Esophagus squamous epithelium (tissue), 5 donors: Measurements from ENCODE around the gene BAHCC1. TPM values are rescaled to one million over a fixed set of nuclear protein-coding genes. Genes with fewer than 3 reads are reported as not detected.
A peak's percentile ranks its signal among the peaks of the same experiment; 100 is the strongest.

Experiments
- DNase-seq: peaks from one replicate; lab custom pipeline; 2025; lab: John Stamatoyannopoulos, UW
- H3K27ac ChIP-seq, 4 donors: fragments of 200-600 bp; sonication (generic); one replicate each; pipeline ENCODE4 v1.5.1; 2016 to 2019; ENCODE audit warnings: mild to moderate bottlenecking in 1 of 4
- H3K27me3 ChIP-seq, 4 donors: fragments of 200-600 bp; sonication (generic); 1 replicate in 3 of 4; 2 replicates in 1 of 4; pipeline versions ENCODE4 v1.5.1 to v1.6.0; 2017 to 2021; ENCODE audit warnings: antibody characterized with exemption in 1 of 4
- H3K36me3 ChIP-seq, 3 donors: fragments of 200-600 bp; sonication (generic); one replicate each; pipeline ENCODE4 v1.5.1; 2016 to 2019
- H3K4me1 ChIP-seq, 3 donors: fragments of 200-600 bp; sonication (generic); one replicate each; pipeline ENCODE4 v1.5.1; 2017 to 2019
- H3K4me3 ChIP-seq, 4 donors: fragments of 200-600 bp; sonication (generic); 1 replicate in 3 of 4; 2 replicates in 1 of 4; pipeline ENCODE4 v1.5.1; 2016 to 2019; ENCODE audit warnings: mild to moderate bottlenecking in 2 of 4, moderate library complexity in 1 of 4
- H3K9me3 ChIP-seq, 3 donors: fragments of 200-600 bp; sonication (generic); one replicate each; pipeline ENCODE4 v1.5.1; 2016 to 2019
- POLR2A ChIP-seq, 4 donors: fragments of 450-650 bp; IDR thresholded peaks; one replicate each; pipeline ENCODE4 v1.6.1; 2017; ENCODE audit warnings: antibody characterized with exemption in 4 of 4, mild to moderate bottlenecking in 4 of 4, moderate library complexity in 3 of 4
- WGBS, 2 donors: methylation state at CpG; one replicate each; pipeline ENCODE4 v1.1.5; 2018; 5-methylcytosine and 5-hydroxymethylcytosine counted together
- intact Hi-C: fragments of 100-400 bp; cut with DNase I; formaldehyde crosslinking; loops from one replicate; pipeline ENCODE4 v1.15.0; 2022
- total RNA-seq, 4 donors: library from RNA; depleted of rRNA; stranded (reverse); fragments of >200 nt; gene quantifications; one replicate each; pipeline ENCODE4 v1.1.0, GENCODE V29; 2016
- TF ChIP-seq, protein P1 (sequence below), 6 experiments: fragments of 450-650 bp in 4 of 6; fragments of 200-600 bp in 2 of 6; sonication (generic) in 2 of 6; IDR thresholded peaks; one replicate each; pipeline ENCODE4 v1.5.1; 2016 to 2019; ENCODE audit warnings: antibody characterized with exemption in 6 of 6, mild to moderate bottlenecking in 4 of 6, moderate library complexity in 4 of 6
- donor health status: DM: yes; HTN: yes; CAD: no.

BAHCC1 gene
- total RNA-seq, 4 donors from 2014 or later, result 3.8 to 10.6 (median 5.4) TPM

DNA sequence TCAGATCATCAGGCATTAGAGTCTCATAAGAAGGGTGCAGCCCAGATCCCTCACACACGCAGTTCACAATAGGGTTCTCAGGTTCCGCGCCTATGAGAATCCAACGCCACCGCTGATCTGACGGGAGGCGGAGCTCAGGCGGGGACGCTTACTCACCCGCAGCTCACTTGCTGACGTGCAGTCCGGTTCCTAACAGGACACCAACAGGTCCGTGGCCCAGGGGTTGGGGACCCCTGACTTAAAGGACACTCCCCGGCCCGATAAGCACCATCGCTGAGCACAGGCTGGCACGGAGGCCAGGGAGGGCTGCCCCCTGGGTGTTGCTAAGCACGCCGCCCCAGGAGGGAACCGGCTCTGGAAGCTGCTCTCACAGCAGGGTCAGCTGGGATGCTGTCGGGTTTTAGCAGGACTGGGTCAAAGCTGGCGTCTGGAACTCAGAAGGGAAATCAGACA is 30.1 kb upstream of the BAHCC1 start:
- peaks cover 0 to 35% (median 0%) of the 10 kb centered on the region in 4 donors for H3K27me3 ChIP-seq
- H3K9me3 ChIP-seq, result no peaks in the 10 kb centered on the region
- intact Hi-C loops, result no loop called here
- peaks cover 24 to 47% (median 33%) of the 10 kb centered on the region in 3 donors for H3K4me1 ChIP-seq
- no peaks in the 10 kb centered on the region for H3K36me3 ChIP-seq
- 16 to 33% methylated on average over 1 to 7 of the region's 22 CpGs for WGBS, 2 donors
- peak overlapping the region; percentile 77 to 91 (median 82) for H3K27ac ChIP-seq
- no peak for DNase-seq
- peak in 1 of 4 donors; percentile 37 for TF ChIP-seq POLR2A (IDR thresholded peaks at IDR 0.05)
- TF ChIP-seq, protein P1, sequence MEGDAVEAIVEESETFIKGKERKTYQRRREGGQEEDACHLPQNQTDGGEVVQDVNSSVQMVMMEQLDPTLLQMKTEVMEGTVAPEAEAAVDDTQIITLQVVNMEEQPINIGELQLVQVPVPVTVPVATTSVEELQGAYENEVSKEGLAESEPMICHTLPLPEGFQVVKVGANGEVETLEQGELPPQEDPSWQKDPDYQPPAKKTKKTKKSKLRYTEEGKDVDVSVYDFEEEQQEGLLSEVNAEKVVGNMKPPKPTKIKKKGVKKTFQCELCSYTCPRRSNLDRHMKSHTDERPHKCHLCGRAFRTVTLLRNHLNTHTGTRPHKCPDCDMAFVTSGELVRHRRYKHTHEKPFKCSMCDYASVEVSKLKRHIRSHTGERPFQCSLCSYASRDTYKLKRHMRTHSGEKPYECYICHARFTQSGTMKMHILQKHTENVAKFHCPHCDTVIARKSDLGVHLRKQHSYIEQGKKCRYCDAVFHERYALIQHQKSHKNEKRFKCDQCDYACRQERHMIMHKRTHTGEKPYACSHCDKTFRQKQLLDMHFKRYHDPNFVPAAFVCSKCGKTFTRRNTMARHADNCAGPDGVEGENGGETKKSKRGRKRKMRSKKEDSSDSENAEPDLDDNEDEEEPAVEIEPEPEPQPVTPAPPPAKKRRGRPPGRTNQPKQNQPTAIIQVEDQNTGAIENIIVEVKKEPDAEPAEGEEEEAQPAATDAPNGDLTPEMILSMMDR (IDR thresholded peaks at IDR 0.05), result no peak
- H3K4me3 ChIP-seq, result peak overlapping the region in 3 of 4 donors; percentile 24 to 55 (median 37)

DNA sequence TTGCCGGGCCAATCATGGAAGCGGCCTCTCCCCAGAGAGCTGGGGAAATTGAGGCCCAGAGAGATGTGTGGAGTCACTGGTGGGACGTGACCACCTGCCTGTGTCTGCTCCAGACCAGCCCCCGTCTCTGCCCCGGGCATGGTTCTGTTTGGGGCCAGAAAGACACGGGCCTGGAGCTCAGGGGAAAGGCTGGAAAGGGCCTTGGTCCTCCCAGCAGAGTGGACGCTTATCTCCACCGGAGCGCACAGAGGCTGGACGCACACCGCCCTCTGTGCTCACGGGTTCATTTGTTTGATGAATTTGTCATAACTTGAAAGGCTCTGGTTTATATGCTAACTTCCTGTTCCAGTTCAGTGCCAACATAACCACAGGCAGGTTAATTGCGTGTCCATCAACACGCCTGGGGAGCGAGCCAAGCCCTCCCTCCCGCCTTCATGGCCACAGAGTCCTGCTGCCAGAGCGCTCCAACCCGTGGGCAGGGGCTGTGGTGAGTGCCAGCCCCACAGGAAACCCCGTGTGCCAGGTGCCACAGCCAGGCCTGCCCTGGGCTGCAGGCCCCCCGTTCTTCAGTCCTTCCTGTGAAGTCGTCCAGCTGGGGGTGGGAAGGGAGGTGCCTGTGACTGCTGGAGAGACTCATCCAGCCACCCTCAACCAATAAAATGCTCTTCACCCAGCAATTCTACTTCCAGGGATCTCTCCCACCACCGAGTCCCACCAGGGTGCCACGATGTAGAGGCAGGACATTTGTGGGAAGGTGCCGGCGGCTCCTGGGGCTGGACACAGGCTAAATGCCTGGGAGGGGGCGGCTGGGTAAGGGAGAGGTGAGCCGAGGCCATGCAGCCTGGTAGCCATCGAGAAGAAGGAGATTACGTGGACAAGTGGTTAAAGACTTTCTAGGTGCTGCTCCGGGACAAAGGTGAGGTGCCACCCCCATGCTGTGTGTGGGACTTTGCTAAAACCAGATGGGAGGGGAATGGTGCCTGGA is 29.4 kb upstream of the BAHCC1 start:
- Histone ChIP-seq H3K27ac (peak overlapping the region; percentile 77 to 91 (median 82)), H3K36me3 (no peaks in the 10 kb centered on the region), H3K4me1 (peaks cover 24 to 47% (median 33%) of the 10 kb centered on the region in 3 donors), H3K4me3 (peak overlapping the region in 3 of 4 donors; percentile 24 to 55 (median 37)), H3K9me3 (no peaks in the 10 kb centered on the region), H3K27me3 (peaks cover 0 to 35% (median 0%) of the 10 kb centered on the region in 4 donors)
- DNase-seq, result no peak
- intact Hi-C loops, result no loop called here
- TF ChIP-seq, protein P1 (IDR thresholded peaks at IDR 0.05), result no peak
- peak in 3 of 4 donors; percentile 5 to 31 (median 14) for TF ChIP-seq POLR2A (IDR thresholded peaks at IDR 0.05)
- 9 to 16% methylated on average over 10 of the region's 30 CpGs for WGBS, 2 donors

DNA sequence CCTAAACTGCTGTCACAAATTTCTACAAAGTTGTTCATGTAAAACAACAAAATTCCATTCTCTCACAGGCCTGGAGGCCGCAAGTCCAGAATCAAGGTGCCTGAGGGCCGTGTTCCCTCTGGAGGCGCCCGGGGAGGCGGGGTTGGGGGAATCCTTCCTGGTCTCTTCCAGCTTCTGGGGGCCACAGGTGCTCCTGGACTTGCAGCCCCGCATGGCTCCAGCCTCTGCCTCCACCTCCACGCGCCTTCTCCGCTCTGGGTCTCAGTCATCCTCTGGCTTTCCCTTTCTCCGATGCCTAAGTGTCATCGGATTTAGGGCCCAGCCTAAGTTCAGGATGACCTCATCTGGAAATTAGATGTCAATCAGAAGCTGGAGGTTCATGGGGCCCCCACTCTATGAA is 28.6 kb upstream of the BAHCC1 start:
- DNase-seq, result no peak
- 76 to 92% methylated on average over 5 to 8 of the region's 11 CpGs for WGBS, 2 donors
- peaks cover 0 to 35% (median 0%) of the 10 kb centered on the region in 4 donors for H3K27me3 ChIP-seq
- H3K4me3 ChIP-seq, result no peak overlapping the region
- no peak for TF ChIP-seq POLR2A (IDR thresholded peaks at IDR 0.05)
- TF ChIP-seq, protein P1 (IDR thresholded peaks at IDR 0.05), result no peak
- intact Hi-C loops, result no loop called here
- H3K4me1 ChIP-seq, result peaks cover 24 to 47% (median 33%) of the 10 kb centered on the region in 3 donors
- H3K27ac ChIP-seq, result peak overlapping the region in 2 of 4 donors; percentile 79 to 84
- no peaks in the 10 kb centered on the region for H3K9me3 ChIP-seq
- H3K36me3 ChIP-seq, result no peaks in the 10 kb centered on the region

DNA sequence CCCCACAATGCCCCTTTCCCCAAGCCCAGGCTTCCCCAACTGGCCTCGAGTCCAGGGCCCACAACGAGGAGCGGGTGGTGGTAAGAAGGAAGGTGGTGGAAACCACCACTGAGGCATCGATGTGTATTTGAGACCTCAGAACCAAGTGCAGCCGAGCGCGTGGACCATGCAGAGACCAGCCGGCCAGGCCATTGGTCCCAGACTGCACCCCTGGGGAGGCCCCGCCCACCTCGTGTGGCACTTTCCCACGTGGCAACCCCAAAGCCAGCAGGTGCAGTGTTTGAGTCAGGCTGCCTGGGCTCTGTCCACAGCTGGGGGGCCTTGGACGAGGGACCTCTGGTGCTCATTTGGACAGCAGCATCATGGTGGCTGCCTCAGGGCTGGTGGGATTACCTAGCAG is 28.1 kb upstream of the BAHCC1 start:
- DNase-seq, result no peak
- WGBS, 2 donors, result 84 to 86% methylated on average over 12 of the region's 12 CpGs

More for the DNA sequence above, 28.1 kb upstream of the BAHCC1 start:
- Histone ChIP-seq H3K27ac (no peak overlapping the region), H3K36me3 (no peaks in the 10 kb centered on the region), H3K4me1 (peaks cover 24 to 47% (median 33%) of the 10 kb centered on the region in 3 donors), H3K9me3 (no peaks in the 10 kb centered on the region), H3K27me3 (peaks cover 0 to 35% (median 0%) of the 10 kb centered on the region in 4 donors), H3K4me3 (no peak overlapping the region)
- intact Hi-C loops, result no loop called here
- no peak for TF ChIP-seq POLR2A (IDR thresholded peaks at IDR 0.05)
- TF ChIP-seq, protein P1 (IDR thresholded peaks at IDR 0.05), result no peak
